8988T (cell line): ENCODE measurements around the gene VASH1.

Experiments
- DNase-seq: peaks from one replicate; pipeline ENCODE4 v3.0.0; 2011

Gene VASH1

GRCh38 chr14:76772300-76773187 lies 11.3 kb downstream of the VASH1 start:
- no peak for DNase-seq

GRCh38 chr14:76773188-76773885 lies 12.1 kb downstream of the VASH1 start:
- no peak for DNase-seq

- DNase-seq: no peak
Observed at GRCh38 chr14:76773956-76774820, 12.9 kb downstream of the VASH1 start.

GRCh38 chr14:76774821-76775694 lies 13.8 kb downstream of the VASH1 start:
- DNase-seq: no peak

- no peak for DNase-seq
Observed at GRCh38 chr14:76775695-76776427, 14.6 kb downstream of the VASH1 start.

- DNase-seq: no peak
Observed at GRCh38 chr14:76776428-76777251, 15.4 kb downstream of the VASH1 start.

GRCh38 chr14:76777721-76778120 lies 16.5 kb downstream of the VASH1 start:
- no peak for DNase-seq

GRCh38 chr14:76778546-76779215 lies 17.4 kb downstream of the VASH1 start:
- no peak for DNase-seq

- DNase-seq: no peak
Observed at GRCh38 chr14:76779221-76780057, 18.2 kb downstream of the VASH1 start.

GRCh38 chr14:76780058-76780345 lies 18.7 kb downstream of the VASH1 start:
- no peak for DNase-seq

GRCh38 chr14:76780360-76780759 lies 19.1 kb downstream of the VASH1 start:
- DNase-seq: no peak

GRCh38 chr14:76780875-76781647 lies 19.8 kb downstream of the VASH1 start:
- no peak for DNase-seq

GRCh38 chr14:76781648-76782051 lies 20.4 kb downstream of the VASH1 start:
- DNase-seq: no peak

GRCh38 chr14:76782115-76782884 lies 21.0 kb downstream of the VASH1 start:
- DNase-seq: no peak

GRCh38 chr14:76782885-76783566 lies 21.8 kb downstream of the VASH1 start:
- DNase-seq: no peak

GRCh38 chr14:76784266-76784874 lies 23.1 kb downstream of the VASH1 start:
- DNase-seq: no peak

- DNase-seq: peak; percentile 98
Observed at GRCh38 chr14:76784881-76785280, 23.6 kb downstream of the VASH1 start.
